ENCODE measurements around the gene PTCH2. TPM values are rescaled to one million over a fixed set of nuclear protein-coding genes. Genes with fewer than 3 reads are reported as not detected.

Gene PTCH2
- total and polyA plus RNA-seq, 11 donors: 0.19 to 0.85 (median 0.37) TPM; not detected in 1

GRCh38 chr1:44807364-44808062, 35.5 kb downstream of the PTCH2 start:
- DNase-seq (peak; percentile 97 to 99 (median 98)), ATAC-seq (peak; percentile 85 to 88 (median 86))
- intact Hi-C loops (cut with DNase I): loop anchor here in 1 of 10 donors (10.0 kb wide), 1 partner anchor 497 kb away; no protein-coding TSS in a partner anchor
- no peak for TF ChIP-seq POLR2A (IDR thresholded peaks at IDR 0.05)
- TF ChIP-seq CTCF (IDR thresholded peaks at IDR 0.05): no peak
- Histone ChIP-seq H3K4me3 (peak overlapping the region in 10 of 12 donors; percentile 27 to 59 (median 44)), H3K9me3 (no peaks in the 10 kb centered on the region), H3K36me3 (peaks cover 0 to 44% (median 40%) of the 10 kb centered on the region in 9 donors), H3K27me3 (no peaks in the 10 kb centered on the region), H3K27ac (peak overlapping the region; percentile 91 to 100 (median 99)), H3K4me1 (peaks cover 14 to 98% (median 84%) of the 10 kb centered on the region in 12 donors)
- WGBS, 4 donors: 11 to 20% (median 14%) methylated on average over 7 to 16 of the region's 16 CpGs

DNA sequence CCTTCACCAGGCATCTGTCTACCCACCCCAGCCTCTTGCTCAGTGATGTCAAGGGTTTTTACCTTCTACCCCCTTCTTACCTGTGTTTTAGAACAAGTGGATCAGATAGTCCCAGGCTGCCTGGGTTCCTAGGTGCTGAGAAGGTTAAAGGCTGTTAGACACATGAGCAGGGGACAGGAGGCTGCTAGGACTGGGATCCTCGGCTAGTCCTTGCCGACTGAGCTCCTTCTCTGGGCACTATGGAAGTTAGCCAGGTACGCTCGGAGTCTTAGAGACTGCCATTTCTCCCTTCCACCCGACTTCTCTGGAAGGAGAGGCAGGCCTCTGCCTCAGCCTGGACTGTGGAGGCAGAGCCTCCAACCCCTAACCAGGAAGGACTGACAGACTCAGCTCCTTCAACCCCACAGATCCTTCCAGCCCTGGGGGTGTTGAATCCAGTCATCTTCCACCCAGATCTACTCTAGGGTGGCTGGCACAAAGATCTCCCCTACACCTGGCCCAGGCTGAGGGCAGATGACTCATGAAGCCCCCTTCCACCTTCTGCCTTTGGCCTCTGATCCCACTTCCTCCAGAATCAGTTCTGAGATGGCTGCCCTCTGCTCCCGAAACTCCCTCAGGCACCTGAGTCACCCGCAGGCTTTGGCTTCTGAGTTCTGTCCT, 36.2 kb downstream of the PTCH2 start, which contains the start of gene DYNLT4:
Gene DYNLT4, minus strand, starts transcription at position 648 of the 660 bp plus-strand sequence. CDS start 683 bp downstream, outside the sequence.
- peaks cover 14 to 99% (median 86%) of the 10 kb centered on the region in 12 donors for H3K4me1 ChIP-seq
- intact Hi-C loops (cut with DNase I): loop anchor here in 1 of 10 donors (10.0 kb wide), 1 partner anchor 498 kb away; no protein-coding TSS in a partner anchor

DNA sequence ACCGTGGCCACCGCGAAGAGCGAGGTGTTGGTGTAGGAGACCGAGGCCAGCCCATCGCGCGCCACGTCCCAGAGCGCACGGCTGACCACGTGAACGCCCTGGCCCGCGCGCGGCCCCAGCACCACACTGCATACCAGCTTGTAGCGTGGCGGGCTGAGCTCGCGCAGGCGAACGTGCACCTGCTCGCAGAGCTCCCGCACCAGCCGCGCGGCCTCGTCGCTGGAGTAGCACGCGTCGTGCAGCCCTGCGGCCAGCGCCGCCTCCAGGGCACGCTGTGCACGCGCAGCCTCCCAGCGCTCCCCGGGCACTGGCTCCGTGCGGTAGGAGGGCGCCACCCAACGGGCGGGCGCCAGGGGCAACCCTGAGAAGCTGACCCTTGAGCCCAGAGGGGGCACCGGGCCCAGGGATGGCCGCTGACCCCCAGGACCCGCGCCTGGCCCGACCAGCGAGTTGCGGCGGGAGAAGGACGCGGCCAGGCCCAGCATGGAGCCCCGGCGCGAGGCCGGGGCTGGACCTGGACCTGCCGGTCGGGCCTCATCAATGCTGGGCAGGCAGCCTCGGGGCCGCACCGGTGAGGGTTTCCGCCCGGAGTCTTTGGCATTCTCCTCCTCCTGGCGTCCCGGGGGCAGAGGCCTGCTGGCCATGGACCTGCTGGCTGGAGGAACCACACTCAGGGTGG, 36.9 kb downstream of the PTCH2 start:
- intact Hi-C loops (cut with DNase I): loop anchor here in 1 of 10 donors (10.0 kb wide), 1 partner anchor 499 kb away; no protein-coding TSS in a partner anchor
- Histone ChIP-seq H3K9me3 (no peaks in the 10 kb centered on the region), H3K36me3 (peaks cover 0 to 52% (median 40%) of the 10 kb centered on the region in 9 donors), H3K27ac (peak overlapping the region; percentile 91 to 100 (median 99)), H3K4me3 (peak overlapping the region in 5 of 12 donors; percentile 18 to 59 (median 37)), H3K27me3 (no peaks in the 10 kb centered on the region), H3K4me1 (peaks cover 14 to 93% (median 82%) of the 10 kb centered on the region in 12 donors)
- WGBS, 4 donors: 84 to 94% (median 90%) methylated on average over 16 to 70 of the region's 70 CpGs
- TF ChIP-seq POLR2A (IDR thresholded peaks at IDR 0.05): no peak
- TF ChIP-seq CTCF (IDR thresholded peaks at IDR 0.05): no peak
- DNase-seq (peak in 4 of 5 donors; percentile 21 to 67 (median 31)), ATAC-seq (no peak)

More for the DNA sequence above, 36.2 kb downstream of the PTCH2 start, which contains the start of gene DYNLT4:
- H3K4me3 ChIP-seq: peak within 1 kb of the TSS in 10 of 12 donors; percentile 27 to 59 (median 44)
- WGBS, 4 donors: 30 to 54% (median 44%) methylated on average over 6 to 7 of the region's 7 CpGs
- DNase-seq: peak in 2 of 5 donors; percentile 19 to 39
- TF ChIP-seq POLR2A (IDR thresholded peaks at IDR 0.05) (peak in 1 of 2 donors; percentile 63), CTCF (IDR thresholded peaks at IDR 0.05) (no peak)
- H3K27ac ChIP-seq: peak within 1 kb of the TSS; percentile 91 to 100 (median 99)
- H3K27me3 ChIP-seq: no peaks in the 10 kb centered on the region
- no peaks in the 10 kb centered on the region for H3K9me3 ChIP-seq
- no peak for ATAC-seq
- H3K36me3 ChIP-seq: peaks cover 0 to 51% (median 40%) of the 10 kb centered on the region in 9 donors
